Prostate gland (tissue), 2 donors: ENCODE measurements around the gene ANGPTL4. TPM values are rescaled to one million over a fixed set of nuclear protein-coding genes. Genes with fewer than 3 reads are reported as not detected.
"Not testable (repeated sequence)": the region's sequence is repeated elsewhere in the genome, so short reads cannot be mapped to it uniquely, and the experiment has no call there.

ENCODE experiments used
- DNase-seq: peaks from one replicate; pipeline ENCODE4 v3.0.0-alpha.2; 2019; ENCODE audit warnings: low spot score
- H3K27ac ChIP-seq, 2 donors: fragments of 200-600 bp; sonication (generic); 2 replicates each; pipeline ENCODE4 v1.5.1; 2017 to 2019
- H3K27me3 ChIP-seq: fragments of 200-600 bp; sonication (generic); replicated peaks from 2 replicates; pipeline ENCODE4 v1.5.1; 2019; ENCODE audit not compliant: insufficient read depth
- H3K36me3 ChIP-seq, 2 donors: fragments of 200-600 bp; sonication (generic); 1 replicate in 1 of 2; 2 replicates in 1 of 2; pipeline versions ENCODE4 v1.5.1 to v1.8.1; 2017 to 2019
- H3K4me1 ChIP-seq: fragments of 200-600 bp; sonication (generic); replicated peaks from 2 replicates; pipeline ENCODE4 v1.5.1; 2019
- H3K4me3 ChIP-seq, 2 donors: fragments of 200-600 bp; sonication (generic); 2 replicates each; pipeline ENCODE4 v1.5.1; 2017 to 2019
- H3K9me3 ChIP-seq: fragments of 200-600 bp; sonication (generic); 2 replicates; pipeline ENCODE4 v1.5.1; 2017
- CTCF ChIP-seq, 4 experiments: fragments of 200-600 bp in 2 of 4; fragments of 450-650 bp in 2 of 4; sonication (generic) in 2 of 4; IDR thresholded peaks; 1 replicate in 3 of 4; 2 replicates in 1 of 4; pipeline ENCODE4 v1.5.1; 2016 to 2019; ENCODE audit warnings: antibody characterized with exemption in 4 of 4, mild to moderate bottlenecking in 2 of 4, moderate library complexity in 2 of 4
- POLR2A ChIP-seq: fragments of 450-650 bp; IDR thresholded peaks from one replicate; pipeline ENCODE4 v1.6.1; 2016; ENCODE audit warnings: antibody characterized with exemption, mild to moderate bottlenecking
- POLR2AphosphoS5 ChIP-seq: sonication (generic); formaldehyde crosslinking; IDR thresholded peaks from one replicate; pipeline ENCODE4 v1.6.1; 2017; ENCODE audit warnings: antibody characterized with exemption
- WGBS: methylation state at CpG from one replicate; pipeline ENCODE4 v1.1.5; 2018; 5-methylcytosine and 5-hydroxymethylcytosine counted together
- intact Hi-C: fragments of 100-400 bp; cut with DNase I; formaldehyde crosslinking; loops from one replicate; pipeline ENCODE4 v1.14.2; 2022
- total RNA-seq, 2 donors: library from RNA; depleted of rRNA; stranded (reverse); fragments of >200 nt; gene quantifications; one replicate each; pipeline ENCODE4 v1.1.0, GENCODE V29; 2016

The ANGPTL4 gene
- total RNA-seq, 2 donors from 2014 or later, result 25.7 to 26.4 TPM

- TF ChIP-seq POLR2A, result no peak
- TF ChIP-seq POLR2AphosphoS5, result no peak
- no peak for TF ChIP-seq CTCF (IDR thresholded peaks at IDR 0.05)
- no peaks in the 10 kb centered on the region for H3K27me3 ChIP-seq
- H3K9me3 ChIP-seq, result no peaks in the 10 kb centered on the region
- 29% methylated on average over 27 of the region's 27 CpGs for WGBS
- no peak overlapping the region for H3K4me3 ChIP-seq
- intact Hi-C loops, result no loop called here
- no peak overlapping the region for H3K27ac ChIP-seq
- no peak for DNase-seq
- no peaks in the 10 kb centered on the region for H3K36me3 ChIP-seq
- peaks cover 7% of the 10 kb centered on the region for H3K4me1 ChIP-seq
These were observed 27.8 kb upstream of the ANGPTL4 start for GRCh38 chr19:8336072-8336569.

DNA sequence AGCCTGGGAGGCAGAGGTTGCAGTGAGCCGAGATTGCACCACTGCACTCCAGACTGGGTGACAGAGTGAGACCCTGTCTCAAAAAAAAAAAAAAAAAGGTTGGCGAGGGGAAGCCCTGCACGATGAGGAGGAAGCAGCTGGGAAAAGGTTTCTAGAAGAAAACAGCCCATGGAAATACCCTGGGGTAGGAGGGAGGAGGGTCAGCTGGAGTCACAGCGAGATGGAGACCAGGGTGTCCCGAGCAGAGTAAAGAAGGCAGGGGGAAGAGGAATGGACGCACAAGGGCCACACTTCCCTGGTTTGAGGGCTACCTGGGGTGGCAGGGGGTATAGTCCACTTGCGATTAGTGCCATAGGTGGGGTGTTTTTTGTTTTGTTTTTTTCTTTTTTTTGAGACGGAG, 27.3 kb upstream of the ANGPTL4 start:
- 68% methylated on average over 8 of the region's 8 CpGs for WGBS
- H3K36me3 ChIP-seq, result no peaks in the 10 kb centered on the region
- H3K4me1 ChIP-seq, result peaks cover 7% of the 10 kb centered on the region
- H3K4me3 ChIP-seq, result no peak overlapping the region
- no peaks in the 10 kb centered on the region for H3K27me3 ChIP-seq
- intact Hi-C loops, result no loop called here
- H3K9me3 ChIP-seq, result no peaks in the 10 kb centered on the region
- no peak overlapping the region for H3K27ac ChIP-seq
- no peak for TF ChIP-seq POLR2AphosphoS5
- no peak for TF ChIP-seq CTCF (IDR thresholded peaks at IDR 0.05)
- TF ChIP-seq POLR2A, result no peak
- no peak for DNase-seq

DNA sequence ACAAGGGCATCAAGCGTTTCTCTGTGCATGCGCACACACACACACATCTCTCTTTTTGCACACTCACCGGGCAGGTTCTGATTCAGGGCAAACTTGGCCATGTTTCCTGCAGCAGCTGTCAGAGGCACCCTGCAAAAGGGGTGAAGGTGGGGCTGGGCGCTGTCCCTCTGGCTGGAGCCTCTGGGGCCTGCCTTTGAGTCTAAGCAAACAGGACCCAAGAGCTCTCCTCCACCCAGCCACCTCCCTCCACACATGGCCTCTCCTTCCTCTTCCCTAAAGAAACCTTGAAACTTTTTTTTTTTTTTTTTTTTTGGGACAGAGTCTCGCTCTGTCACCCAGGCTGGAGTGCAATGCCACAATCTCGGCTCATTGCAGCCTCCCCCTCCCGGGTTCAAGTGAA, 26.2 kb upstream of the ANGPTL4 start:
- no peak for DNase-seq
- intact Hi-C loops, result no loop called here
- H3K36me3 ChIP-seq, result no peaks in the 10 kb centered on the region

DNA sequence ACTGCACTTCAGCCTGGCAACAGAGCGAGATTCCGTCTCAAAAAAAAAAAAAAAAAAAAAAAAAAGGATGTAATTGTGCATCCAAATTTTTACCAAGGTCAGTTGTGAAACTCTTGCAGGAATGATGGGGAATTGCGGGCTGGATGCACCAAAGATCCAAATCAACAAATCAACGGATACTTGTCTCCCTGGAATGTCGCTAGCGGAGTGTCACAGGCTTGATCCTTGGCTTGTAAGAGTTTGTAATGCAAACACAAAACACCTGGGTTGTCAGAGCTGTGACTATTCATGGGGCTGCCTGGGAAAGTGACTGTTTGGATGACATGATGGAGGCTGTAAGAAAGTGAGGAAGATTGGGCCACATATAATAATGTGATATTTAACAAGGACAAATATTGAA, 25.1 kb upstream of the ANGPTL4 start:
- Histone ChIP-seq H3K4me3 (no peak overlapping the region), H3K27me3 (no peaks in the 10 kb centered on the region), H3K36me3 (no peaks in the 10 kb centered on the region), H3K9me3 (no peaks in the 10 kb centered on the region), H3K4me1 (peaks cover 7% of the 10 kb centered on the region), H3K27ac (no peak overlapping the region)
- WGBS, result 42% methylated on average over 6 of the region's 6 CpGs
- DNase-seq, result no peak
- intact Hi-C loops, result no loop called here
- no peak for TF ChIP-seq CTCF (IDR thresholded peaks at IDR 0.05)
- no peak for TF ChIP-seq POLR2AphosphoS5
- no peak for TF ChIP-seq POLR2A

More for the DNA sequence above, 26.2 kb upstream of the ANGPTL4 start:
- Histone ChIP-seq H3K4me1 (peaks cover 7% of the 10 kb centered on the region), H3K27ac (no peak overlapping the region), H3K4me3 (no peak overlapping the region), H3K9me3 (no peaks in the 10 kb centered on the region), H3K27me3 (no peaks in the 10 kb centered on the region)
- no peak for TF ChIP-seq POLR2A
- TF ChIP-seq POLR2AphosphoS5, result no peak
- no peak for TF ChIP-seq CTCF (IDR thresholded peaks at IDR 0.05)
- 67% methylated on average over 7 of the region's 7 CpGs for WGBS

DNA sequence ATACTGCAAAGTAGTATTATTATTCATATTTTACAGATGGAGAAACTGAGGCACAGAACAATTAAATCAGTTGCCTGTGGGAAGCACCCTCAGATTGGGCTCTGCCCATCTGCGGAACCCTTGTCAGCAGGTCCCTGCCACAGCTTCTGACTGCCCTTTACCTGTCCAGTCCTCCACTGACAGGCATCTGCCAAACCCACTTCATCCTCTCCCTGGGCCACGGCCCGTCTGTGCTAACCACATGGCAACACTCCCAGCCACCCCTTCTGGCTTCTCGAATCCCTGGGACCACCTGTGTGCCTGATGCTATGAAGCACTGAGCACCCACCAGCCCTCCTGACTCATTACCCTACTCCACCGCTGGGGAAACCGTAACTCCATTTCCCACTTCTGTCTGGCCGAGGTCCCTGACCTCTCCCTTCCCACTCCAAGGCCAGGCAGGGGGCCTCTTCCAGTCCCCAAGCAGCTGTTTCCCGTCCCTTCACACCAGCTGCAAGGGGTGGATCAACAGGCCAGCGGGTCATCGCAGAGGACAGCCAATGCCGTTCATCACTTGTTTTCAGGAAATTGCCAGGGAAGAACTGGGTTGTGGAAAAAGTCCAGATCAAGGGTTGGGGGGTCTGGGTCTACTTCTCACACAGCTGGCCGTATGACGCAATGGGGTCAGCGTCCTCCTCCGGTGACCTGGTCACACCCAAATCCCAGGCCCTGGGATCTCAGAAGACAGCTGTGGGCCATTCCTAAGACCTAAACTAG, 23.4 kb upstream of the ANGPTL4 start:
- Histone ChIP-seq H3K27ac (peak overlapping the region; percentile 49 to 59), H3K27me3 (no peaks in the 10 kb centered on the region), H3K4me3 (no peak overlapping the region), H3K4me1 (peaks cover 7% of the 10 kb centered on the region), H3K36me3 (no peaks in the 10 kb centered on the region), H3K9me3 (no peaks in the 10 kb centered on the region)
- 32% methylated on average over 15 of the region's 15 CpGs for WGBS
- DNase-seq, result no peak
- intact Hi-C loops, result no loop called here
- no peak for TF ChIP-seq POLR2AphosphoS5
- TF ChIP-seq CTCF (IDR thresholded peaks at IDR 0.05), result peak in 1 of 4 experiments; percentile 11

- H3K36me3 ChIP-seq, intact Hi-C loops, H3K9me3 ChIP-seq, H3K4me1 ChIP-seq, DNase-seq, H3K27me3 ChIP-seq, H3K27ac ChIP-seq, H3K4me3 ChIP-seq: not testable (repeated sequence)
- WGBS, result 96% methylated on average over 4 of the region's 4 CpGs
These were observed 22.5 kb upstream of the ANGPTL4 start for GRCh38 chr19:8341504-8341903.
